Ramos (cell line): ENCODE results near the gene HAUS7.

ENCODE experiments used
- in situ Hi-C: fragments of 300-500 bp; cut with MboI; formaldehyde crosslinking; loops from one replicate; pipeline ENCODE4 v1.14.3; 2022; ENCODE audit warnings: low sequenced_read_pairs; ENCODE audit not compliant: unreplicated experiment

Gene HAUS7

GRCh38 chrX:153459986-153460385, 10.4 kb downstream of the HAUS7 start:
- in situ Hi-C loops = no loop called here

GRCh38 chrX:153458476-153458875, 11.9 kb downstream of the HAUS7 start:
- in situ Hi-C loops = no loop called here

GRCh38 chrX:153457827-153458466, 12.4 kb downstream of the HAUS7 start:
- in situ Hi-C loops = no loop called here

GRCh38 chrX:153457136-153457825, 13.1 kb downstream of the HAUS7 start:
- in situ Hi-C loops = no loop called here

- in situ Hi-C loops = no loop called here
These were observed 13.7 kb downstream of the HAUS7 start for GRCh38 chrX:153456704-153457103.

- in situ Hi-C loops = no loop called here
These were observed 14.2 kb downstream of the HAUS7 start for GRCh38 chrX:153456161-153456560.

- in situ Hi-C loops = no loop called here
These were observed 14.8 kb downstream of the HAUS7 start for GRCh38 chrX:153455571-153455970.

GRCh38 chrX:153454901-153455550, 15.3 kb downstream of the HAUS7 start:
- in situ Hi-C loops = no loop called here

- in situ Hi-C loops = no loop called here
These were observed 19.5 kb downstream of the HAUS7 start for GRCh38 chrX:153450949-153451277.

- in situ Hi-C loops = no loop called here
These were observed 20.0 kb downstream of the HAUS7 start for GRCh38 chrX:153450114-153450948.

- in situ Hi-C loops = no loop called here
These were observed 20.8 kb downstream of the HAUS7 start for GRCh38 chrX:153449368-153450113.

GRCh38 chrX:153448556-153449367, 21.6 kb downstream of the HAUS7 start:
- in situ Hi-C loops = no loop called here

GRCh38 chrX:153447581-153447960, 22.8 kb downstream of the HAUS7 start:
- in situ Hi-C loops = no loop called here

- in situ Hi-C loops = no loop called here
These were observed 23.3 kb downstream of the HAUS7 start for GRCh38 chrX:153446950-153447580.

GRCh38 chrX:153446636-153446936, 23.8 kb downstream of the HAUS7 start:
- in situ Hi-C loops = no loop called here

GRCh38 chrX:153445856-153446635, 24.3 kb downstream of the HAUS7 start, which contains the start of gene TREX2:
TREX2 (minus strand) TSS chrX:153446056; CDS start chrX:153445430, 626 bp downstream.
- in situ Hi-C loops = no loop called here

GRCh38 chrX:153445106-153445855, 25.1 kb downstream of the HAUS7 start:
- in situ Hi-C loops = no loop called here
